ENCODE data around the gene ANKMY1.

ANKMY1 gene

GRCh38 chr2:240594511-240595380, 37.0 kb upstream of the ANKMY1 start:
- DNase-seq = no peak

GRCh38 chr2:240593703-240594451, 36.1 kb upstream of the ANKMY1 start:
- no peak for DNase-seq

DNA sequence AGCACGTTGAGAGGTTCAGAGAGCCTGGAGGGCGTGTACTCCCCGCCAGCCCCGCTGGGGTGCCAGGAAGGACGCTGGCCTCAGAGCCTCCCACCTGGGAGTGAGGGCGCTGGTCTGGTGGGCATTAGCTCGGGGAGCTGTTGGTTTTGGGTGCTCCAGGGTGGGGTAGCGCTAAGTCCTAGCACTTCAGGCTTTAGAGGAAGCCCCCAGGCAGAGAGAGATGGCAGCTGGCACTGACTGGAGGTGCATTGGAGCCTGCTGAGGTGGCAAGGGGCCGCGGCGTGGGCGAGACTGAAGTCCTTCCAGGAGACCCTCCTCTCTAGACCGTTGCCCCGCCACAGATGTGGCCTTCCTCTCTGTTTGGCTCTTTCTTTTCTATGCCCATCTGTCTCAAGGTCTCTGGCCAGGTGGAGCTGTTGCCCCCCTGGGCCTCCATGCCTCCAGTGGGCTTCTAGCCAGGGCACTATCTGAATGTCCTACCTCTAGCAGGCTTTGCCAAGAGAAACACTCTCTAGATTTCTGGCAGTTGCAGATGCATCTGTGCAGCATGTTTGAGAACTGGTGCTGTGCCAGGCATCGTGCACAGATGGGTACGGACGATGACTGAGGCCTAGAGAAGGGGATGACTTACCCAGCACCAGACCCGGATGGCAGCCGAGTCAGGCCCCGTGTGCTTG, 35.4 kb upstream of the ANKMY1 start:
- DNase-seq = no peak

DNA sequence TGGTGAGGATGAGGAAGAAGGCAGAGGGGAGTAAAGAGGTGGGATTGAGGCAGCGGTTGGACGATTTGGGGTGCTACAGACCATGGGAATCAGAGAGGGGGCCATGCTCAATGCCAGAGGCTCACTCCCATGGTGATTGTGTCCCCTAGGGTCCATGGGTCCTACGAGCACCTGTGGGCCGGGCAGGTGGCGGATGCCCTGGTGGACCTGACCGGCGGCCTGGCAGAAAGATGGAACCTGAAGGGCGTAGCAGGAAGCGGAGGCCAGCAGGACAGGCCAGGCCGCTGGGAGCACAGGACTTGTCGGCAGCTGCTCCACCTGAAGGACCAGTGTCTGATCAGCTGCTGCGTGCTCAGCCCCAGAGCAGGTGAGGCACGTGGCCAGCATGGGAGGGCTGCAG, 34.0 kb upstream of the ANKMY1 start:
- DNase-seq = no peak

- DNase-seq = no peak
These were observed 33.4 kb upstream of the ANKMY1 start for GRCh38 chr2:240591226-240591625.

GRCh38 chr2:240590681-240591111, 32.9 kb upstream of the ANKMY1 start:
- no peak for DNase-seq

DNA sequence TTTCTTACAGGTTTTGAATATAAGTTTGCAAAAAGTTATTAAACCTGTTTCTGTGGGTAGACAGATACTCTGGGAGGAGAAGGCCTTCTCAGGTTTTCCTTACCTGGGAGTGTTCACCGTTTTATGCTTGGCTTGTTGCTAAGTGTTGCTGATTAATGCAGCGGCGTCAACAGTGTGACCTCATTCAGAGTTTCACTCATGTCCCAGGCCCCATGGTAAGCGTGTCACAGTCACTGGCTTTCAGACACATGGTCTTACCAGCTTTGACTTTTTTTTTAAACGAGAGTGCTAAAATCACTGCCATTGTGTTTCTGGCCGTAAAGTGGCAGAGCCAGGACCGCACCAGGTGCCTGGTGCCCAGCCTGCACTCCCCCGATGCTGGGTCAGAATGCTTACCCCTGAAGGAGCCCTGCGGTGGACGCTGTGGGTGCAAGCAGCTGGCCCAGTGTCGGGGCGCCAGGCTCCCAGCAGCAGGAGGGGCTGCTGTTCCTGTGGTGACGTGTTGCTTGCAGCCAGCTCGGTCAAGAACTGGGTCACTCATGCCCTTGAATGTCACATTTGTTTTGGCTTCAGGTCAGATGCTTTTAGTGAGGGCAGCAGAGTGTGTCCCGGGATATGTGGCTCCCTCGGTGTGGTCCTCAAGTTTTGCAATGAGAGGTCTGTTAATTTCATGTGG, 32.2 kb upstream of the ANKMY1 start:
- no peak for DNase-seq

DNA sequence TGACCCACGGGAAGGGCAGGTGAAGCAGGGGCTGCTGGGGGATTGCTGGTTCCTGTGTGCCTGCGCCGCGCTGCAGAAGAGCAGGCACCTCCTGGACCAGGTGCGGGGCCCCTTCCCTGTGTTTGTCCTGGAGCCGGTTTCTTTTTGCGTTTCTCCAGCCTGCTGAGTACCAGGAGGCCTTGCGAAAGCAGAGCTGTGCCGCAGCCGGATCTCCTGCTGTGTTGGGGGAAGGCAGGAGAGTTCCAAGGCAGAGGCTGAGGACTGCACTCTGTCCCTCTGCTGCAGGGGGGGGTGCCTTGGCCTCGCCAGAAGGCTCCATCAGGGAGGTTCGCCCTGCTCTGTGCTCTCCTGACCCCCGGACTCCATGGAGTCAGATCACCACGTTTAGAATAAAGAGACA, 31.6 kb upstream of the ANKMY1 start:
- no peak for DNase-seq

DNA sequence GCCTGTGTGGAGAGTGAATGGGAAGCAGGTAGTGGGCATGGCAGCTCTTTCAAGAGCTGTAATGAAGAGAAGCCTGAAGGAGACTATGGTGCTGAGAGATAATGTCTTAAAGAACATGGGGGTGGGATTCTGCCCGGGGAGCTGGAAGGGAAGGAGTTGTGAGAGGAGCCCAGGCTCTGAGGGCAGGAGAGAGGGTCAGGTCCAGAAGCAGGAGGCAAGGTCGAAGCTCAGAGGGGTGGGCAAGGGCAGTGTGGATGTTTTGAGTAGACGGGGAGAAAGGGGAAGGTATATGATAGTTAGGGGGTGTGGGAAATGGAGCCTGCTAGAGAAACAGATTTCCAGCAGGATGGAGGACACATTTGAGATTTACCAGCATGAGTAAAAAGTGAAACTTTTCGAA, 30.9 kb upstream of the ANKMY1 start:
- no peak for DNase-seq

GRCh38 chr2:240588006-240588655, 30.3 kb upstream of the ANKMY1 start:
- DNase-seq = no peak

DNA sequence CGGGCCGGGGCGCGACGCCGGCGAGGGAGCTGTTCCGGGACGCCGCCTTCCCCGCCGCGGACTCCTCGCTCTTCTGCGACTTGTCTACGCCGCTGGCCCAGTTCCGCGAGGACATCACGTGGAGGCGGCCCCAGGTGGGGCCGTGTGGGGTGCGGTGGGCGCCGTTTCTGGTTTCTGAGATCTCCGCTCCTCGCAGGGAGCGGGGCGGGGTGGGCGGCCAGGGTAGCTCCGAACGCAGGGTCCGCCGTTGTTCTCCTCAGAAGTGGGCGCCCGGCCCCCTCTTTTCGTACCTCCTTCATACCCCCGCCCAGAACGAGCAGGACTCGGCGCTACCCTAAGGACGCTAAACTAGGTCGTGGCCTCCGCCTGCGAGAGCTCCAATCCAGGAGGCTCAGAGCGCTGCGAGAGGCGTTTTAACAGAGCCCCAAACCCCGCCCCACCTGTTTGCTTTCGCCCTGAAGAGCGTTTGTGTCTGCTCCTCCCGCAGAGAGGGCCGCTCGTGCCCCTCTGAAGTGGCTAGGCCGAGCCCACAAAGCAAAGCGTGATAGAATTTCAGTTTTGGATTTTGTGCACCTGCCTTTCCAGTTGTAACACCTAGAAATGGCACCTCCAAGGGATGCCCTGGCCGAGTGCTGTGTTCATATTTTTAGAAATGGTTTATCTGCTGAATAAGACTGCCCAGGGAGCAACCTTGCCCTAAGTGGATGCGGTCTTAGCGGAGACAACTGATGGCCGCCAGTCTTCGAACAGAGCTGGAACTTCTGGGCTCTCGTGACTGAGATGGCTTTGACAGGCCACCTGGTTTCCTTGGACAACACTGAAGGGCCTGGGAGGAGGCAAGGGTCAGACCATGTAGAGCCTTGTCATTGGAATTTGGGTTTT, 29.4 kb upstream of the ANKMY1 start:
- DNase-seq = peak; percentile 49 to 51

GRCh38 chr2:240586198-240586918, 28.6 kb upstream of the ANKMY1 start, which contains the start of gene CAPN10:
Gene CAPN10 (plus strand): TSS chr2:240586734. CDS start chr2:240586912, 178 bp downstream.
- DNase-seq = peak; percentile 94 to 95

GRCh38 chr2:240585681-240586197, 28.0 kb upstream of the ANKMY1 start:
- DNase-seq = no peak

DNA sequence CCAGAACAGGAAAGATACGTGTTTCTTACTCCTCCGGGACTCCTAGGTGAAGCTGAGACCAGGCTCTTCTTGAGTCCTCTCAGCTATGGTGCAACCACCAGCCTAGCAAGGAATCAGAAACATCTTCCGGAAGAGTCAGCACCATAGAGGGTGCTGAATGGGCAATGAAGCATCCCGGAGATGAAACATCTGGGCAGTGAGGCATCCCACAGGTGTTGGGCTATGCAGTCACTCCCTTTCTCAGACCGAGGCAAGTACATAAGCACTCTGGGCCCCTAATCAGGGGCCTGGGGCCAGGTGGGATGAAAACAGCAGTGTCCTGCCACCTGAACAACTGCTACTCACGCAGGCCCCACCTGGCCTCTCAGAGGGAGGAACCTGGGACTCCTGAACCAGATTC, 27.3 kb upstream of the ANKMY1 start:
- peak in 1 of 2 donors; percentile 30 for DNase-seq

- DNase-seq = peak in 1 of 2 donors; percentile 60
These were observed 26.8 kb upstream of the ANKMY1 start for GRCh38 chr2:240584486-240585031.

GRCh38 chr2:240583774-240584173, 26.0 kb upstream of the ANKMY1 start:
- DNase-seq = no peak

DNA sequence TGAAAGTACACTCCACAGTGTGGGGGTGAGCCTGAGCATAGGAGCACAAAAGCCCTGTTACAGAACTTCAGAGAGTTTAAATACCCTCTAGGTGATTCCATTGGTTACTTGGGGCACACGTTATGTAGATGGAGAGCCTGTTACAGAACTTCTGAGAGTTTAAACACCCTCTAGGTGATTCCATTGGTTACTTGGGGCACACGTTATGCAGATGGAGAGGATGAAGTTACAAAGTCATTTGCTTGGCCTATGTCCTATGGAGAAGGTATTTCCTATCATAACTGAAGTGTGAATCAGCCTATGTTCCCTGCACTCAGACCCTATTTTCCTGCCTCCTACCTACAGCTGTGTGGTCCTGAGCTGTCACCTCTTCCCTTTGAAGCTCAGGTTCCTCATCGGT, 25.0 kb upstream of the ANKMY1 start:
- no peak for DNase-seq

DNA sequence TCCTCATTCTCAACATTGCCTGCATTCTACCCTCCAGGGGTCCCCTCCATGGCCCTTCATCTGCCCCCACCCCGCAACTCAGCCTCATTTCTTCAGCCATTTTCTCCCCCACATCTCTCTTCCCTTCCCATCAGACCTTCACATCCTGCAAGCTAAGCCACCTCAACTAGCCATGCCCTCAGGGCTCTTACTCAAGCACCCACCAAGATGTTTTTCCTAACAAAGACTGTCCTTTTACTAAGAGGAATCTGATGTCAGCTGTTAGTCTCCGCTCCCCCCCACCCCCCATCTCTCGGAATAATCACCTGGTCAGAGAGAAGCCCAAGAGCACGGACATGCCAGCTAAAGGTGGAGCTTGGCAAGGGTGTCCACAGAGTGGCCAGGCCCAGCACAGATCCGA, 24.0 kb upstream of the ANKMY1 start:
- no peak for DNase-seq

DNA sequence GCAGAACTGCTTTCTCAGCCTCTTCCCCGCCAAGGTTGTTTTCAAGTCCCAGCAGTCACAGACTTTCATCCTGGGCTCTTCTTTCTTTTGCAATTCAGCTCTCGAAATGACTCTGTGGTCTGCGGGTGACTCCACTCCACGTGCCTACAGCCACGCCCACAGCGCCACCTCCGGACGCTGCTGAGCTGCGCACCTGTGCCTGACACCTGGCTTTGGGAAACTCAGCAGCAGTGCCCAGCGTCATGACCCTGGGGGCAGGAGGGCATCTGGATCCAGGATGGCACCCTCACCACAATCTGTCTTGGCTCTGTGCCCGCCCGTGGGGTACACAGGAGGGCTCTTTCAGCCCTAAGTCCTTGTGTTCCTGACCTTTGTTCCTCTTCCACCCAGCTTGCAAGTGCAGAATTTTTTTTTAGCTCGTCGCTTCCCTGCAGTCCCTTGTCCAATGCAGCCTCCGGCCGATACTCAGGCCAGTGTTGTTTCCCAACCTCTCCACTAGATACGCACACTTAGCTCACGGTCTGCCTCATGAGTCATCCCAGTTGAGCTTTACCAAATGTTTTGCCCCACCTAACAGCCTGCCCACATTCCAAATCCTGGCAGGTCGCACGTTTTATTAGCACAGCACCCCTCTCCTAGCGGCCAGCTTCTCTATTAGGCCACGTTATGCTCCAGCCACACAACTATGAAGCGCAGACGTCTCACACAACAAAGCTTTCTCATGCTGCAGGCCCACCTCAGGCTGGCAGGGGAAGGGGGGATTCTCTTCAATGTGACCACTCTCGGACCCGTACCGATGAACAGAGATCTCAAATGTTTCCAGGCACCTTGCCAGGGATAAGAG, 22.2 kb upstream of the ANKMY1 start:
- DNase-seq = peak; percentile 77 to 84
